Globus pallidus (tissue), 1 donor: ENCODE measurements around the gene SH2B3.

ENCODE experiments used
- DNase-seq: peaks from one replicate; pipeline ENCODE4 v3.0.0-alpha.2; 2015; ENCODE audit warnings: low spot score

Gene SH2B3

DNA sequence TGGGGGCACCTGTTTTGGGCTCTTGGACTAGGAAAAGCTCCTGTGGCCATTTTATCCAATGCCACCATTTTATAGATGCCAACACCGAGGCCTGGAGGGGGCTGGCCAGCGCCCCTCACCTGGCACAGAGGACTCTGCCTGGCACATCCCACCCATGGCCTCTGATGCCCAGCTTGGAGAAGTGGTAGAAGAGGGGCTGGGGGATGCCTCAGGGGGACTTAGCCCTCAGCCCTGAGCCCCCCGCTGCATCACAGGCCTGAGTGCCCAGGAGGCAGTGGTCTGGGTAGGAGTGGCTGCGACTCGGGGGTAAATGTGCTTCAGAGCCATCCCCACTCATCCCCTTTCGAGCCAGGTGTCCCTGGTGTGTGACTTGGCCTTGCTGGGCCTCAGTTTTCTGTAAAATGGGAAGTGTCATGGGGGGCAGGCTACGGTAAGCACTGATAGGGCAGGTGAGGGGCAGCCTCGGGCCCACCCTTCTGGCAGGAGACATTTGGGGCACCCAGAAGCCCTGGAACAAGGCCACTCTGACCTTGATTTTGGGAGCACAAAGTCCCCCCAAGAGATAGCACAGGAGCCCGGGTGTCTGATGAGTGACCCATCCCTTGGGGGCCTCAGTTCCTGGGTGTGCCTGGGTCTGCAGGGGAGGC lies 22.5 kb downstream of the SH2B3 start:
- no peak for DNase-seq

DNA sequence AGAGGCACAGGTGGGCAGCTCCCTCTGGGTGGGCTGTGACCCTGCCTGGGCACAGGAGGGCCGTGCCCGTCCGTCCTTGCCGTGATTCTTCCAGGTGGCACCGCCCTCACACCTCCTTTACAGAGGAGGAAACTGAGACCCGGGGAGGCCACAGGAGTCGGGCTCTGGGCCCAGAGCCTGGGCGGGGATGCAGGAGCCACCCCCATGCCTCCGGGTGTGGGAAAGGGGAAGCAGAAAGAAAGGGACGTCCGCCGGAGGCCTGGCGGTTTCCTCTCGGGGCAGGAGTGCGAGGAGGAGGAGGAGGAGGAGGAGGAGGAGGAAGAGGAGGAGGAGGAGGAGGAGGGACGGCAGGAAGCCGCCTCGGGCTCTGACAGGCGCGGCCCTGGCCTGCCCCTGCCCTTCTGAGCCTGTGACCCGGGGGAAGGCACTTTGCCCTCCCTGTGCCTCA lies 23.0 kb downstream of the SH2B3 start:
- DNase-seq: no peak

DNA sequence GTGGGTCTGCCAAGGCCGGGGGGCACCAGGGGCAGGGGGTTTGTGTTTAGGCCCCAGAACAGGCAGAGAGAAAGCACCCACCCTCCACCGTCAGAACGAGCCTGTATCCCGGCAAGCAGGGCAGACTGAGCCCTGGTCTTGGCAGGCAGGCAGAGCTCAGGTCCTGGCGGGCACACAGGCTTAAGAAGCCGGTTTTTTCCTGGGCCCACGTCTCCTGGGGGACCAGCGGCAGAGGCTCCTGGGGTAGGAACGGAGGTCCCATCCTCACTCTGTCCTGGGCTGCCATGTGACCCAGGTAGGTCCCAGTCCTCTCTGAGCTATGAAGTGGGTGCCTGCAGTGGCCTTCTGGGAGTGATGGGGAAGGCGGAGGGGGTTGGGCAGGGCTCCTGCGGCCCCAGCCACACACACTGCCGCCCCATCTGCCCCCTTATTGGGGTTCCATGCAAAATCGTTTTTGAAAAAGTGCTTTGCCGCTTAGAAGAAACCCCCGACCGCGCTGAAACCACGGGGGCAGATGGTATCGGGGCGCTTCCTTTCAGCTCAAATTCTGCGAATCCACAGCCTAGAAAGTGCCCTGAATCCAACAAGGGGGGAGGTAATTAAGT lies 24.2 kb downstream of the SH2B3 start:
- DNase-seq: no peak

DNA sequence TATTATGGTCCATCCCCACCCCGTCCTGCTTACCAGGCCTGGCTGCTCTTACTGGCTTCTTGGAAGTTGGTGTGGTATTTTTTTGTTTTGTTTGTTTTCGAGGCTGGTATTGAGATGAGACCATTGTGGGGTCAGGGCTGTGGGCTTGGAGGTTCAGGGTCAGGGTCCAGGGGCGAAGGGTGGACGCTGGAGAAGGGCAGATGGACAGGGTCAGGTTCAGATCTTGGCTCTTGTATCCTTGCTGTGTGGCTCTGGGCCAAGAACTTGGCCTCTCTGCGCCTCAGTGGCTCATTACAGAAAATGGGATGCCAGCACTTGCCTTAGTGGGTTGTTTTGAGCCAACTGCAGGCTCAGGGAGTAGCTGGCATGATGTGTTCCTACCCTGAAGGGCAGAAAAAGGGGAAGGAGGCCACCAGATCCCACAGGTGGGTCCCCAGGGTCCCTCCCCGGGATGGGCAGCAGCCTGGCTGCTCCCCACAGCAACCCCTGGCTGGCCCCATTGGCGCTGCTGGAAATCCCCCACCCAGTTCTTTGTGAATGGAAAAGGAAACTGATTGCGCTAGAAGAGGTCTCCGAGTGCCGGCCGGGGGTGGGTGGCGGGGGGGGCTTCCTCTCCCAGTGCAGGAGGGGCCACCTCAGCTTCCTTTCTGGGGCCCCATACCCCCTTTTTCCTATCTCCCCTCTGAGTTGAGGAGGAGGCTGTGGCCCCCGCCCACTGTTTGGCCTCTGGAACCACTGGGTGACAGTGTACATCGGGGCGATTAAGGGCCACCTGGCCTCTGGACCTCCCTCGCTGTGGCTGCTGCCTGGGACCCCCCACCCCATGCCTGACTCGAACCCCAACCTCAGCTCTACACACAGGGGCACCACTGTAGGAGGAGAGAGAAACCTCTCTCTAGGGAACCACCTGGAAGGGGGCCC lies 25.0 kb downstream of the SH2B3 start:
- no peak for DNase-seq

DNA sequence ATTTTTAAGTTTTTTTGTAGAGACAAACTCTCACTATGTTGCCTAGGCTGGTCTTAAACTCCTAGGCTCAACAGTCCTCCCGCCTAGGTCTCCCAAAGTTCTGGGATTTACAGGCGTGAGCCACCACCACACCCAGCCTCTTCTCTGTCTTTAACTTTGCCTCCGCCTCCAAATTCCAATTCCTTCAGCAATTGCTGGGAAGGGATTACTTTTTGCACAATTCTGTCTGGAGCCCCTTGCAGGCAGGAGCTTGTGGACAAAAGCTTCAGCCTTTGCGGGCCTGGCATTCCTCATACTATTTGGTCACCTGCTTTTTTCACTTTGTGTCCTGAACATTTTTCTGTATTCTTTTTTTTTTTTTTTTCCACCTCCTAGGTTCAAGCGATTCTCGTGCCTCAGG lies 26.0 kb downstream of the SH2B3 start:
- no peak for DNase-seq

DNA sequence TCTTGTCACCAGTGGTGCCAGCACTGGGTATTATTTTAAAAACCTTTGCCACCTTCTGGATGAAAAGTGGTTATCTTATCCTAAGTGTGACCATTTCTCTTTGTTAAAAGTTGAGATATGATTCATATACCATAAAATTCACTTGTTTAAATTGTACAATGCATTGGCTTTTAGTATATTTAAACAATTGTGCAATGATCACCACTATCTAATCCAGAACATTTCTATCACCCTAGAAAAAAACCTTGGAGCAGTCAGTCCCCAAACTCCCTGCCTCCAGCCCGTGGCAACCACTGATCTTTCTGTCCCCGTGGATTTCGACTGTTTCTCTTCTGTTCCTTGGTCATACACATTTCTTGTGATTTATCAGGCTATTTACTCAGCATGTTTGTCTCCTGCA lies 28.3 kb downstream of the SH2B3 start:
- DNase-seq: no peak

DNA sequence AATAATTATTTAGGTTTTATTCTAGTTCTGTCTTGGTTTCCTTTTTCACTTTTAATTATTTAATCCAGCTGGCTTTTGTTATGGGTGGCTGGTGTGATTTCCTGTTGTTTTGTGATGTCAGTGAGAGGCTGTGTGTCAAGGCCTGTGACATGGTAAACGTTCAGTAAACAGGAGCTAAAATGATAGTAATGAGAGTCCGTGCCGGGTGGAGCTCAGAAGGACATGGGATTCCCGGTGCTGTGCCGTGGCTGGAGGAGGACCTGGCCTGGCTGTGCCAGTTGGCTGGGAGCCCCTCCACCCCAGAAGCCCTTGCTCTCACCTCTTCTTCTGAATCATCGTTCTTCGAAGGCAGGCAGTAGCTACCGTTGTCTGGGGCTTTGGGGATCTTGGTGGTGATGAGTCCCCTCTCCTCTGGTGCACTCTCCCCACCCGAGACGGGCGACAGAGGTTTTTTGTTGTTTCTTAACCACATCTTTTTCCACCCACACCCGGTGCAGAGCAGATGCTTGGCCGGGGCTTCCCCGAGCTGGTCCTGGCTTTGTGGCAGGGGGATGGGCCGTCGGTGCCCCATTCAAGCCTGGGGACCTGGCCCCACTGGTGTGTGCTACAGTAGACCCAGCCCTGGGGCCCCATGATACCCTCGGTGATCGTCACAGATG lies 29.1 kb downstream of the SH2B3 start:
- no peak for DNase-seq

DNA sequence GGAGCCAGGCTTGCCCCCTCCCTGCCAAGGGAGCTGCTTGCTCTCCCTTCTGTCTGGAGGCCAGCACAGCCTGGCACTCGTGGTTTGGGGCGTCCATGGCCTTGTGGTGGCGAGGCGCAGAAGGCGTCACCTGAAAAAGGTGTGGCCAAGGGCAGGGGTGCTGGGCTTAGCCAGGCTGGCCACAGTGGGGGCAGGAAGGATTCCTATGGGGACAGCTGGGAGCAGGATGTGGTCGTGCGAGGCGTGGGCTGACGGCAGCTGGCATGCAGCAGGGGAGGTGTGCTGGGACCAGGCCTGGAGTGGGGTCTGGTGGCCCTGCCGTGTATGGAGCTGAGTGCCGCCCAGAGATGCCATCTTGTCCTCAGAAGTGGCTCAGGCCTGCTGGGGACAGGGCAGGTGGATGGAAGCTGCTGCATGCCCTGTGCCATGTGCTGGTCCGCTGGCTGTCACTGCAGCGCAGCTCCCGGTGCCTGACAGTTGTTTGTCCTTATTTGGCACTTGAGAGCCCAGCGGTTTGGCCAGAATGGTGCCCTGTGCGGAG lies 30.0 kb downstream of the SH2B3 start:
- DNase-seq: no peak

DNA sequence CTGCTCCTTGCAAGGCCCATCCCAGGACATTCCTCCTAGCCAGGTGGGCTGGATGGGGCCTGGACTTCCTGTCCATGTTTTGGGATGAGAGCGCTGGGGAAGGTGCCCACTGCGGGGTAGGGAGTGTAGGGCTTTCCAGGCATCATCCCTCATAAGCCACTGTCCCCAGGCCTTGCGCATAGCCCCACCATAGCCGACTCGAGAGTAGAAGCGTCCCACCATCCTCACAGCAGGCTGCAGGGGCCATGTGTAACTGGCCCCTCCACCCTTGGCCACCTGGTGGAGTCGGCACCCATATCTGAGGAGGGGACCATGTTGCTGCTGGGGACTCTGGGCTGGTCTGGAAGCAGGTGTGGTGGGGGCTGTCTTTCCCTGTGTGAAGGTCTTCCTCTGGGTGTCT lies 30.5 kb downstream of the SH2B3 start:
- no peak for DNase-seq

DNA sequence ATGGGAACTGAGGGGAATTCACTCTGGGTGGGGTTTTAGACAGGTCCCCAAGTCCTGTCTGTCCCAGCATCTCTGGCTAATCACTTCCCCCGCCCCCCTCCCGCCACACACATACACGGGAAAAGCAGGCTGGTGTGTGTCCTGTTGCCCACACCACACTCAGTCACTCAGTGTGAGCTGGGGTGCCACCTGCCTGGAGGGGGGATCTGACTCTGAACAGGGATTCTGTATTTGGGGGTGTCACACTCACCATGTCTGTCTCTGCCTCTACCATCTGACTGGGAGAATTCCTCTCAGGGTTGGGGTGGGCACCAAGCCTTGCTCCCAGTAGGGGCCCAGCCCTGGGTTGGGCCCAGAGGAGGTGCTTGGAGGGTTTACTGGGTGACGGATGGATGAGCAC lies 31.1 kb downstream of the SH2B3 start:
- no peak for DNase-seq

DNA sequence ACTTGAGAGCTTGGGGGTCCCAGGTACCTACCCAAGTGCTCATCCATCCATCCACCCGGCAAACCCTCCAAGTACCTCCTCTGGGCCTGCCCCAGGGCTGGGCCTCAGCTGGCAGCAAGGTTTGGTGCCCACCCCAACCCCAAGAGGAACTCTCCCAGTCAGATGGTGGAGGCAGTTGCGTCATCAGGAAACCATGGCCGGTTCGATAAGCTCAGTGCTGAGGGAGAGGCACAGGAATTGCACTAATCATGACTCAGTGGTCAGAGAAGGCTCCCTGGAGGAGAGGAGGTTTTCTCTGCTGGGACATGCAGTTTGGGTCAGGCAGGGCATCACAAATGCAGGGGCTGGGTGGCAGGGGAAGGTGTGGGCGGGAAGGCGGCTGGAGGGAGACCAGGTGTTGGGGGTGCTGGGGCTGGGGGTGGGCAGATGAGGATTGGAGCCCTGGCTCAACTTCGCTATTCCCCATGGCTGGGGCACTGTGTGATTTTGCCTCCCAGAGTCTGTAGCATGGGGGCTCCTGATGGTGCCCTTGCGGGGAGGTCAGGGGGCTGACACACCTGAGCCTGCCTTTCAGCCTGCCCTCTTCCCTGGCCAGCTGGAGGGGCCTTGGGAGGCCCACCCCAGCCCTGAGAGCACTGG lies 32.2 kb downstream of the SH2B3 start:
- DNase-seq: no peak

DNA sequence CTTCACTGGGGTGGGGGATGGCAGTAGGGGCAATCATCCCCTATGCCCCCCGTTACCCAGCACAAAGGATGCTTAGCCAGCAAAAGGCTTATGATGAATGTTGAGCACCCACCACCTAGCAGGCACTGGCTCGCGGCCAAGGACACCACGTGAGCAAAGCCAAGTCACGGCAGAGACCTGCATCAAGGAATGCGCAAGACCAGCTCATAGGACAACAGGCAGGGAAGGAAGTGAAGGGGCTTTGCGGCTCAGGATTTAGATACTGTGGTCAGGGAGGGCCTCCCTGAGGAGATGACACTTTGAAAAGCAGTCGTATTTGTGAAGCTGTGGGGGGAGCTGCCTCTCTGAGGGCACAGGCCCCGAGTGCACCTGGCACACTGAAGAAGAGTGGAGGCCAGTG lies 32.8 kb downstream of the SH2B3 start:
- no peak for DNase-seq

DNA sequence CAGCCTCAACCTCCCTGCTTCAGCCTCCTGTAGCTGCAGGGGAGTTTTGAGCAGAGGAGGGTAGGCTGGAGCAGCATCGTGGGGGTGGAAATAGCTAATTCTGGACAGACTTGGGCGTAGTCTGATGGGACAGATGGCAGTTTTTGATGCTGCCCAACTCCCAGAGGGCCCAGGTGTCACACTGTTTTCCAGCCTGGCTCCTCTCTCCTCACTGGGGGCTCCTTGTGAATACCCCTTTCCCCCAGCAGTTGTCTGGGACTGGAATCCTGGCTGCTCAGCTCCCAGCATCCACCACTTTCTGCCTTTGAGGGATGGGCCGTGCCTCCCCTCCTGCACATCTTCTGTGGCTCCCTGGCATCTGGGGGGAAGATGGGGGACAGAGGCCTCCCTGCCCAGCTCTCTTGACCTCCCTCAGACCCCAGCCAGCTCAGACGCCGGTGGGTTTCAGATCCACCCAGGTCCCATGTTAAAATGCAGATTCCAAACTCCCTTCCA lies 34.0 kb downstream of the SH2B3 start:
- no peak for DNase-seq

DNA sequence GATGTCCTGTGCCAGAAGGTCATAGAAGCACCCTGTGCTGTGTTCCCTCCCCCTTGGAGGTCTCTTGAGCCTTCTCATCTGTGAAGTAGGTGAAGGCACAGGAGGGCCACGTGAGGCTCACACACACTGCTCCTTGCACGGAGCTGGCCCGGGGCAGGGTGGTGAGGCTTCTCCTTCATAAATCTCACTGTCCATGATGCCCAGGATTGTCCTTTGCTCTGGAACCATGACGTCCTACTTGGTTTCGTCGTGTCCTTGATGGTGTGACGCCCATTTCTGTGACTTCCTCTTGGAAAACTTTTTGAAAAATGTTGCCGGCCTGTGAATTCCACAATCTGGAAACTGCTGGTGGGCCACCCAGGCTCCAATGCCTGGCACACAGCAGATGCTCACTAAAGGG lies 34.4 kb downstream of the SH2B3 start:
- DNase-seq: no peak

DNA sequence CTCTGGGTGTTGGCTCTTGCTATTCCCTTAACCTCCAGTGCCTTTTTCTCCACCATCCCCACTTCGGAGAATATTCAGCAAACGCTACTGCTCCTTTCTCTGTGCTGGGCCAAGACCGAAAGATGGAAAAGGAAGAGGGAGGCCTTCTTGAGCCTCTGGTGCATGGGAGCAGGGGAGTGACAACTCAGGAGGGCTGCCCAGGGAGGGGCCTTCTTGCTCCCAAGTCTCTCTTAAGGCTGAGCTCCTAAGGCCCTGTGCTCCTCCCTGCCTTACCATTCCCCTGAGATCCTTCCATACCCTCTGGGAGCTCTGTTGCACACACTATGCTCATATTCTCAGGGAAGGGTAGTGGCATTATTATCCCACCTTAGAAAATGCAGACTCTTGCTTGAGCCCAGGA lies 34.9 kb downstream of the SH2B3 start:
- no peak for DNase-seq

DNA sequence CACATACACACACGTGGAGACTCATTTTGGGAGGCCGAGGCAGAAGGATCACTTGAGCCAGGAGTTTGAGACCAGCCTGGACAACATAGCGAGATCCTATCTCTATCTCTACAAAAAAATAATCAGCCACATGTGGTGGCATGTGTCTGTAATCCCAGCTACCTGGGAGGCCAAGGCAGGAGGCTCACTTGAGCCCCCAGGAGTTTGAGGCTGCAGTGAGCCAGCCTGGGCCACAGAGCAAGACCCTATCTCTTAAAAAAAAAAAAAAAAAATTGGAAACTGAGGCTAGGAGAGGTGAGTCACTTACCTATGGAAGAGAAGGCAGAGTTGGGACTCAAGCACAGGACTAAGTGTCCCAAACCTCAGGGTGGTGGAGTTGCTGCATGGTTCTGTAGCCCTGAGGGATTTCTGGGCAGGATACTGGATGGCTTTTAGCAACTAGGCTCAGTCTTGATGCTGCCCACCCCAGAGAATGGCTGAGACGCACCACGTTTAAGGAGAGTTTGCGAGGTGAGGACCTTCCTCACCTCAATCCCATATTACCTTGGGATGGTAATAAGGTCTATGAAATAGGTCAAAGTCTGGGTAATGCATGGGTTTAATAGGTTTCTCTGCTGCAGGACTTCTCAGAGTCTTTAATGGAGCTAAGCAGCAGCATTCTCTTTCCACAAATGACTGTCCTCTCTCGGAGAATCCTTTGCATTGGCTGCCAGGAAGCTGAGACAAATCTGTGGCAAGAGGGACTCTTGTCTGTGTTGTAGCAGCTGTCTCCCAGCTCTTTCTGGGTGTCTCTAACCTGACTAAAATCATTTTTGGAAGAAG lies 35.6 kb downstream of the SH2B3 start:
- DNase-seq: no peak

DNA sequence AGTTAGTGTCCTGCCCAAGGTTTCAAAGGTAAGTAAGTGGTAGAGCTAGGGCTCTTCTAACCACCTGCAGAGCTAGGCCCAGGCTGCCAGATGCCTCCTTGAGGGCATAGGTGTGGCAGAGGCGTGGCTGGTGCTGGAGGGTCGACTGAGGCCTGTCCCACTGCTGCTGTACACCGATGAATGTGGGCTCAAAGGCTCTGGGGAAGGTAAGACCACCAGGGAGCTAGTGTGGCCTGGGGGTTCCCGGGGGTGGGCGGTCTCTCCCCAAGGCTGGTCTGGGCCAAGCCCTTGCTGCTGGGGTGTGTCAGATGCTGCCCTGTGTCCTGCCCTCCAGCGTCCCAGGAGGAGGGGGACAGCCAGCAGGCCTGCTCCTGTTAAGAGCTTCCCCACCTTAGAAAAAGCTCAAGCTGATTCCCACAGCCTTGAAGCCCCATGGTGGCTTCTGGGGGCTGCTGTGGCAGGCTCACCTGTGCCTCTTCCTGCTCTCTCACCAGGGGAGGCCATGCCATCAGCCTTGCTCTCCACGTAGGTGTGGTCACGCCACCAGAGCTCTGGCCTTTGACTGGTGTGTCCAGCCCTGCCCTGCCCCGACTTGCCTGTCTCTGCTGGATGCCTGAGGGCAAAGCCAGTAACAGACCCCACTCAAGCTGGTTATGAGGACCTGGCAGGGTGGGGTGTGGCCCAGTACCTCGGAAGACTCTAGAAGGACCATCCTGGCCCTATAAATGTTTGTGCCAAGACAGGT lies 36.8 kb downstream of the SH2B3 start:
- no peak for DNase-seq

DNA sequence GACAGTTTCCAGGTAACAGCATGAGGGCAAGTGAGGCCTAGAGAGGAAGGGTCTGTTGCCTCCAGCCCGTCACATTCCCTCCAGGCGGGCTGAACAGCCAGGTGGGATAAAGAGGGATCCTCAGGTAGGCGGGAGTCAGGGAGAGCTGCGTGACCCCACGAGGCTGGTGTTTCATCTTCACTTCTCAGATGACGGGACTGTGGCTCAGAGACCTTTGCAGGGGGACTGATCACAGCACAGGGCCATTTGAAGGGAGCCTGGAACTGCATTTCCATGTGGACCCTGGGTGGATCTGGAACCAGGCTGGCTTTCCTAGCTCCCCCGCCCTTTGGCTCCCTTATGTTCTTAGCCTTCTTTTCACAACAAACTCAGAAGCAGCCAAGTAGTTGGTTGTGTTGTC lies 37.4 kb downstream of the SH2B3 start:
- no peak for DNase-seq

DNA sequence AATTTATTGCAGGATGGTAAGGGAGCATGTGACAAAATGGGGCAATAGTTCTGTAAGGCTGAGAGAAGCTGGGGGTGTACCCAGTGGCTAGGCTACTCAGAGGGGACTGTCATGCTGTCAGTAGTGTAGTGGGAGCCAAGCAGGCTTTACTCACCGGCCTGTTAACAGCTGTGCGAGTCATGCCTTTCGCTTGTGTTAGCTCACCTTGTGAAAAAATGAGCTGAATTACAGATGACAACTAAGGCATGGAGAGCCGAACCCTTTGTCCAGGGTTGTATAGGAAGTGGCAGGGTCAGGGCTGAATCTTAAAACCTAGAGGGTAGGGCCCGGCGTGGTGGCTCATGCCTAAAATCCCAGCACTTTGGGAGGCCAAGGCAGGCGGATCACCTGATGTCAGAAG lies 37.9 kb downstream of the SH2B3 start:
- no peak for DNase-seq

DNA sequence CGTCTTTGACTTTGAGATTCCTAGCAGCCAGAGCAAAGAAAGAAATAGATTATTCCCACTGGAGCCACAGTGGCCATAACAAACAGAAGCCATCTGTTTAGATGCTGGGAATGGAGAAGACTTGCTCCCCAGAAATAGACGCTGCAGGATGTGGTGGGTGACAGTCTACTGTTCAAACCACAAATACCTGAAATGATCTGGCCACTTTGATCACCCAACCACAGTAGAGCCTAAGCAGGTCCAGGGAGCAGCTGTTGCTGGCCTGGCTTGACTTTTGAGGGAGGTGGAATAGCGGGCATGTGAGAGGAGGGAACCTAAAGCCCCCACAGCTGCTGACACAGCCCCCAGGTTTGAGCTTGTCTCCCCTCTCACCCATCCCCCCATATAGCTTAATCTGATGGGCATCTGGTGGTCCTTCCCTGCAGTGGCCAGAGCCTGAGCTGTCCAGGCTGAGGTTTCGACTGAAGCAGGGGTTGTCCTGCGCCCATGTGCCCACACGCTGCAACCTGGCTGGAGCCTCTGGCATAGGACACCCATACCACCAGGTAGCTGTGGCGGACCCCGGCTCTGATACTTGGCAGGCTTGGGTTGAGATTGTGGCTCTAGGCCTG lies 38.7 kb downstream of the SH2B3 start:
- DNase-seq: no peak
